ENCODE measurements around the gene EIF4EBP3.
"Not testable (repeated sequence)": the region's sequence is repeated elsewhere in the genome, so short reads cannot be mapped to it uniquely, and the experiment has no call there.

DNA sequence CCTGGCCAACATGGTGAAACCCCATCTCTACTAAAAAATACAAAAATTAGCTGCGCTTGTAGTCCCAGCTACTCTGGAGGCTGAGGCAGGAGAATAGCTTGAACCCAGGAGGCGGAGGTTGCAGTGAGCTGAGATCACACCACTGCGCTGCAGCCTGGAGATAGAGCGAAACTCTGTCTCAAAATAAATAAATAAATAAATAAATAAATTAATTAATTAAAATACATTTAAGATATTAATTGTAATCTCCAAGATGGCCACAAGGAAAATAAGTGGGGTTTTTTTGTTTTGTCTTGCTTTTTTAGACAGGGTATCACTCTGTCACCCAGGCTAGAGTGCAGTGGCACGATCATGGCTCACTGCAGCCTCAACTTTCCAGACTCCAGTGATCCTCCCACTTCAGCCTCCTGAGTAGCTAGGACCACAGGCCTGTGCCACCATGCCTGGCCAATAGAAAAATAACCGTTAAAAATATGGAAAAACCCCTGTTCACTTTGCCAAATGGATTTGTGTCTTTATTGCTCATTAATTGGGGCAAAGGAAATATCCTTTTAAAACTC, 31.8 kb downstream of the EIF4EBP3 start:
- not testable (repeated sequence) for TF ChIP-seq POLR2AphosphoS5 (IDR thresholded peaks at IDR 0.05; ENCODE audit: low read depth, low read length); POLR2A (IDR thresholded peaks at IDR 0.05; ENCODE audit: low read depth, low read length); TAF1 (IDR thresholded peaks at IDR 0.05; ENCODE audit: borderline replicate concordance, low read depth, low read length)
